ENCODE results near the gene HID1. TPM values are rescaled to one million over a fixed set of nuclear protein-coding genes. Genes with fewer than 3 reads are reported as not detected.

The HID1 gene
- total RNA-seq, 4 donors from 2014 or later = 2.2 to 4.3 (median 2.9) TPM

DNA sequence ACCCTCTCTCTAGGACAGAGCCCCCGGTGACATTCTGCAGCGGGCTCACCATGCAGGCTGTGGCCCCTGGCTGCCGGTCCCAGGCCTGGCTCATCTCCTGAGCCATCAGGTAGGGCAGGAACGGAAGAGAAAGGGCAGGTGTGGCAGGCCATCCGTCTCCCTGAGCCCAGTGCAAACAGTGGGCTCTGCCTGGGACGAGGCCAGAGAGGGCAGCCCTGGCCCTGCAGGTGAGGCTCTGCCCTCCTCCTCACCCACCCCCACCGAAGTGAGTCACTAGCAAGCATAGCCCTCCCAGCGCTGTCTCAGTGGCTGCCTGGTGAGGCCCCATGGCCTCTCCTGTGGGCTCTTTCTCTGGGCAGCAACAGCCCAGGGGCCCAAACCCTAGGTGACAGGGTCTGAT, 22.4 kb downstream of the HID1 start:
- in situ Hi-C loops (cut with MboI; ENCODE audit: low sequenced_read_pairs in 4 of 4) (loop anchor here in 1 of 4 donors (25.0 kb wide), 1 partner anchor 237 kb away; the partner anchor contains the start of gene SUMO2), intact Hi-C loops (cut with DNase I; ENCODE audit: low total_unique reads) (loop anchor here (10.0 kb wide), 1 partner anchor 205 kb away; the partner anchor contains the start of gene NHERF1)
- ATAC-seq = no peak
- no peaks in the 10 kb centered on the region for H3K36me3 ChIP-seq
- no peaks in the 10 kb centered on the region for H3K4me1 ChIP-seq
- TF ChIP-seq, protein P1, sequence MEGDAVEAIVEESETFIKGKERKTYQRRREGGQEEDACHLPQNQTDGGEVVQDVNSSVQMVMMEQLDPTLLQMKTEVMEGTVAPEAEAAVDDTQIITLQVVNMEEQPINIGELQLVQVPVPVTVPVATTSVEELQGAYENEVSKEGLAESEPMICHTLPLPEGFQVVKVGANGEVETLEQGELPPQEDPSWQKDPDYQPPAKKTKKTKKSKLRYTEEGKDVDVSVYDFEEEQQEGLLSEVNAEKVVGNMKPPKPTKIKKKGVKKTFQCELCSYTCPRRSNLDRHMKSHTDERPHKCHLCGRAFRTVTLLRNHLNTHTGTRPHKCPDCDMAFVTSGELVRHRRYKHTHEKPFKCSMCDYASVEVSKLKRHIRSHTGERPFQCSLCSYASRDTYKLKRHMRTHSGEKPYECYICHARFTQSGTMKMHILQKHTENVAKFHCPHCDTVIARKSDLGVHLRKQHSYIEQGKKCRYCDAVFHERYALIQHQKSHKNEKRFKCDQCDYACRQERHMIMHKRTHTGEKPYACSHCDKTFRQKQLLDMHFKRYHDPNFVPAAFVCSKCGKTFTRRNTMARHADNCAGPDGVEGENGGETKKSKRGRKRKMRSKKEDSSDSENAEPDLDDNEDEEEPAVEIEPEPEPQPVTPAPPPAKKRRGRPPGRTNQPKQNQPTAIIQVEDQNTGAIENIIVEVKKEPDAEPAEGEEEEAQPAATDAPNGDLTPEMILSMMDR (IDR thresholded peaks at IDR 0.05 in 4 of 5, conservative IDR thresholded peaks at IDR 0.05 in 1 of 5) = no peak
- no peak for TF ChIP-seq POLR2A (IDR thresholded peaks at IDR 0.05)
- DNase-seq = no peak
- H3K27ac ChIP-seq = no peak overlapping the region
- no peak overlapping the region for H3K4me3 ChIP-seq
- H3K27me3 ChIP-seq = peaks cover 0 to 6% (median 2%) of the 10 kb centered on the region in 3 donors
- no peaks in the 10 kb centered on the region for H3K9me3 ChIP-seq

DNA sequence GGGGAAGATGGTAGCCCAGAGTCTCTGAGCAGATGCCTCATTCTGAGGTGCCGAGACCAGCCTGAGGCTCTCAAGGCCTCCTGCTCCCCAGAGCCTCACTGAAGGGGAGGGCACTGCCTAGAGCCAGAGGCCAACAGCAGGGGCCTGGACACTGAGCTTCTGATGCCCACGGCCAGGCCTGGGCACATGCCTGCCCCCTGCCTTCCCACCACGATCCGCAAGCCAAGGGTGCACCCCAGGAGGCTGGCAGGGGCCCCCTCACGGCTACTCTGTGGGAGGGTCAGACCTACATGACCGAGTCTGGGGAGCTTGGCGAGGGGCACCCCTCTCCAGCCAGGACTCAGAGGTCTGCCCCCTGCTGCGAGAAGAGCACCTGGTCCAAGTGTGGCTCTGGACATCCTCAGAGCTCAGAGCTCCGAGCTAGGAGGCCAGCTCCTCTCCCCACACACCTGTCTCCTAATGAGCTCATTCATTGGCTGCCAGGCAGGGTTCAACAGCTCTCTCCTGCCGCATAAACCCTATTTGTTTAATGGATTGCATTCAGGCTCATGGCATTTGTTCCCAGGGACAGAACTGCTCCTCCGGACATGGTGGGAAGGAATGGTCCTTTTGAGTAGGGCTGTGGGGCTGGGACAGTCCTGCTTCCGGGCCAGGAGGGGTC, 23.0 kb downstream of the HID1 start:
- peaks cover 0 to 6% (median 2%) of the 10 kb centered on the region in 3 donors for H3K27me3 ChIP-seq
- TF ChIP-seq POLR2A (IDR thresholded peaks at IDR 0.05) = no peak
- TF ChIP-seq, protein P1 (IDR thresholded peaks at IDR 0.05 in 4 of 5, conservative IDR thresholded peaks at IDR 0.05 in 1 of 5) = no peak
- H3K27ac ChIP-seq = no peak overlapping the region
- H3K4me3 ChIP-seq = no peak overlapping the region
- H3K9me3 ChIP-seq = no peaks in the 10 kb centered on the region
- no peak for DNase-seq
- no peaks in the 10 kb centered on the region for H3K36me3 ChIP-seq
- intact Hi-C loops (cut with DNase I; ENCODE audit: low total_unique reads) = loop anchor here (10.0 kb wide), 1 partner anchor 205 kb away; the partner anchor contains the start of gene NHERF1
- in situ Hi-C loops (cut with MboI; ENCODE audit: low sequenced_read_pairs in 4 of 4) = loop anchor here in 1 of 4 donors (25.0 kb wide), 1 partner anchor 238 kb away; the partner anchor contains the start of gene SUMO2
- ATAC-seq = no peak
- no peaks in the 10 kb centered on the region for H3K4me1 ChIP-seq

DNA sequence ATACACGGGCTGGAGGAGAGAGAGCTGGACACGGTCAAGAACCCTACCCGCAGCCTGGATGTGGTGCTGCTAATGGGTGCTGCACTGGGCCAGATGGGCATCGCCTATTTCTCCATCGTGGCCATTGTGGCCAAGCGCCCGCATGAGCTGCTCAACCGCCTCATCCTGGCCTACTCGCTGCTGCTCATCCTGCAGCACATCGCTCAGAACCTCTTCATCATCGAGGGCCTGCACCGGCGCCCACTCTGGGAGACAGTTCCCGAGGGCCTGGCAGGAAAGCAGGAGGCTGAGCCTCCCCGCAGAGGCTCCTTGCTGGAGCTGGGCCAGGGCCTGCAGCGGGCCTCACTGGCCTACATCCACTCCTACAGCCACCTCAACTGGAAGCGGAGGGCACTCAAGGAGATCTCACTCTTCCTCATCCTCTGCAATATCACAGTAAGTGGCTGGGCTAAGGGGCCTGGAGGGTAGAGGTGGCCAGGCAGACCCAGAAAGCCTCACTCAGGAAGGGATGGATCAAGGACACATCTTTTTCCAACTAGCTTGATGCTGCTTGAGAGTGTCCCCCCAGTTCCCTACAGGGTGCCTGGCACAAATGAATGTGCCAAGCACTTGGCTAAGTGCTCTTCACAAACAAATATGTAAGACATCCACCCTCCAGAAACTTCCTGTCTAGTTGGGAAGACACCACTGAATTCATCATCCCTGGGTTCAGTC, 25.4 kb downstream of the HID1 start:
- TF ChIP-seq, protein P1 (IDR thresholded peaks at IDR 0.05 in 4 of 5, conservative IDR thresholded peaks at IDR 0.05 in 1 of 5) = no peak
- TF ChIP-seq POLR2A (IDR thresholded peaks at IDR 0.05) = no peak
- intact Hi-C loops (cut with DNase I; ENCODE audit: low total_unique reads) = no loop called here
- H3K36me3 ChIP-seq = no peaks in the 10 kb centered on the region
- in situ Hi-C loops (cut with MboI; ENCODE audit: low sequenced_read_pairs in 4 of 4) = no loop called here
- ATAC-seq = no peak
- no peaks in the 10 kb centered on the region for H3K9me3 ChIP-seq
- no peaks in the 10 kb centered on the region for H3K4me1 ChIP-seq
- peaks cover 4 to 16% (median 16%) of the 10 kb centered on the region in 3 donors for H3K27me3 ChIP-seq
- no peak overlapping the region for H3K27ac ChIP-seq
- no peak for DNase-seq
- H3K4me3 ChIP-seq = no peak overlapping the region

DNA sequence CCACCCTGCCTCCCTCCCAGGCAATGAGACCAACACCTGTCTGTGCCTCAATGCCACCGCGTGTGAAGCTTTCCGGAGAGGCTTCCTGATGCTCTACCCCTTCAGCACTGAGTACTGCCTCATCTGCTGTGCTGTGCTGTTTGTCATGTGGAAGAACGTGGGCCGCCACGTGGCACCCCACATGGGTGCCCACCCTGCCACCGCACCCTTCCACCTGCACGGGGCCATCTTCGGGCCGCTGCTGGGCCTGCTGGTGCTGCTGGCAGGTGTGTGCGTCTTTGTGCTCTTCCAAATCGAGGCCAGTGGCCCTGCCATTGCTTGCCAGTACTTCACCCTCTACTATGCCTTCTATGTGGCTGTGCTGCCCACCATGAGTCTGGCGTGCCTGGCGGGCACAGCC, 25.9 kb downstream of the HID1 start:
- intact Hi-C loops (cut with DNase I; ENCODE audit: low total_unique reads) = no loop called here
- no peak for ATAC-seq
- peaks cover 0 to 20% (median 16%) of the 10 kb centered on the region in 3 donors for H3K27me3 ChIP-seq
- no peak overlapping the region for H3K4me3 ChIP-seq
- DNase-seq = no peak
- H3K9me3 ChIP-seq = no peaks in the 10 kb centered on the region
- no peaks in the 10 kb centered on the region for H3K4me1 ChIP-seq
- H3K27ac ChIP-seq = no peak overlapping the region
- TF ChIP-seq POLR2A (IDR thresholded peaks at IDR 0.05) = no peak
- TF ChIP-seq, protein P1 (IDR thresholded peaks at IDR 0.05 in 4 of 5, conservative IDR thresholded peaks at IDR 0.05 in 1 of 5) = no peak
- in situ Hi-C loops (cut with MboI; ENCODE audit: low sequenced_read_pairs in 4 of 4) = no loop called here
- no peaks in the 10 kb centered on the region for H3K36me3 ChIP-seq
